AG20443 (cell line): Measurements from ENCODE around the gene DNAJB14.
"Not testable (repeated sequence)": the region's sequence is repeated elsewhere in the genome, so short reads cannot be mapped to it uniquely, and the experiment has no call there.

Experiments
- DNase-seq: peaks from one replicate; pipeline ENCODE4 v3.0.0; 2012; ENCODE audit warnings: low spot score, mixed read lengths

DNAJB14 gene

DNA sequence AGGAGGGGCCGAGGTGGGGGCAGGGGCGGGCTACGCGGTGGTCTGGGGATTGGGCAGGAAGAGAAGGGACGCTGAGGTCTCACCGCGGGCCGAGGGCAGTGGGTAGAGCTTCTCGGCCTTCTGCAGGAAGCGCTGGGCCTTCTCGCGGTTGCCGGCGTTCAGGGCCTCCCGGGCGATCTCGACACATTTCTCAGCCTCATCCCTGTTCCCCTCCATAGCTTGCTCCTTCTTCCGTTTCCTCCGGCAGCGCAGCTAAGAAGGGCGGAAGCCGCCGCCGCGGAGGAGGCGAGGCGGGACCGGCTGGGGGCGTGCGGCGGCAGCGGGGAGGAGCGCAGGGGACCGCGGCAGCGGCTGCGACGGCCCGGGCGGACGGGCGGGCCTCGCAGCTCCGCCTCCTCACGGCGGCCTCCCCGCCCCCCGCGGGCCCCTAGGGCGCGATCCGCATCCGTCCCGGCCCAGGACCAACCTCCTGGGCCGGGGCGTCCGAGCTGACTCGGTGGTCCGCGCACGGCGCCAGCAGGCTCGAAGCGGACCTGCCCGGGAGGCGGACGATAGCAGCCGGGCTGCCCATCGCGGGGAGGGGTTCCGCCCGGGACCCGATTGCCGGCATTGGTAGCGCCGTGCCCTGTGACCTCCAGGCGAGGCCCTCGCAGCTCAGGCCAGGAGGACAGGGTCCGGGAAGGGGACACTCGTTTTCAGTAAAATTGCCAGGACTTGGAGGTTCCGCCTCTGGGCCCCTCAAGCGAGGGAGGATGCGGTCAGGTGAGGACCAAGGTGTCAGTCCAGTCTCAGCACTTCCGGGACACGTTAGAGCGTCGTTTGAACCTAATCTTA lies at the start of gene DNAJB14:
DNAJB14 (minus strand) TSS at position 263 of the 834 bp plus-strand sequence; CDS start at position 216, 47 bp downstream.
- peak; percentile 92 for DNase-seq

GRCh38 chr4:99991741-99992140 lies 45.3 kb upstream of the DNAJB14 start:
- DNase-seq: no peak

DNA sequence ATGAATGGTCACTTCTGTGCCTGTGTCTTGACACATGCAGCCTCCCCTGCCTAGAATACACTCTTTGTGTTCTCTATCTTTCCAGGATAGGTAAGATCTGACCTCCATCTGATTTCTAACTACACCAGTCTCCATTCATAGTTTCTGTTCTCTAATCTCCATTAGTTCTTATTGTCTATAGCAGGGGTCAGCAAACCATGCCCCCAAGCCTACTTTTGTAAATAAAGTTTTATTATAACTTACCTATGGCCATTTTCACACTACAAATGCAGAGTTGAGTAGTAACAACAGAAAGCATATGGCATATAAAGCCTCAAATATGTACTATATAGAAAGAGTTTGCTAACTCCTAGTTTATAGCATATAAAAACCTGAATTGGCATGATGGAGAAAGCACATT lies 41.3 kb upstream of the DNAJB14 start:
- no peak for DNase-seq

- no peak for DNase-seq
Observed at GRCh38 chr4:99986792-99987191, 40.4 kb upstream of the DNAJB14 start.

DNA sequence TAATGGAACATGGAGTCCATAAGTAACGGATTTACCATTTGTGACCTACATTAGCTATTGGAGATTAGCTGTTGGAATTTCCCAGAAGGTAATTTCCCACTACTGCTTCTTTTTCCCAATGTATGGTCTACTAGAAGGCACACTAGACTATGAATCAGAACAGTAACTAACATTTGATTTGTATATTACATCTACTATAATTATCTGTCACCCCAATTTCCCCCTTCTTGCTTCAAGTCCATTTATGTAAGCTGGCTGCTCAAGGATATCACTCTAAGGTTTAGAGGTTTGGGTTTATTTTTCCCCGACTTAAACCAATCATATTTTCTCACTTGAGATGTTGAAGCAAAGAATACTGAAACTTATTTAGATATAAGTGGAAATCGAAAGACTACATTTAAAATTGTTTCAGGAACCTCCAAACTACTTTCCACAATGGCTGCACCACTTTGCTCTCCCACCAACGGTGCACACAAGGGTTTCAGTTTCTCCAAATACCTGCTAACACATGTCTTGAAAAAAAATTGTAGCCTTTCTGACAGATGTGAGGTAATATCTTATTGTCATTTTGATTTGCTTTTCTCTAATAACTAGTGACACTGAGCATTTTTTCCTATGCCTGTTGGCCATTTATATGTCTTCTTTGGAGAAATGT lies 37.0 kb upstream of the DNAJB14 start:
- DNase-seq: no peak

- DNase-seq: no peak
Observed at GRCh38 chr4:99979872-99980271, 33.5 kb upstream of the DNAJB14 start.

GRCh38 chr4:99971453-99972111 lies 25.2 kb upstream of the DNAJB14 start:
- no peak for DNase-seq

DNA sequence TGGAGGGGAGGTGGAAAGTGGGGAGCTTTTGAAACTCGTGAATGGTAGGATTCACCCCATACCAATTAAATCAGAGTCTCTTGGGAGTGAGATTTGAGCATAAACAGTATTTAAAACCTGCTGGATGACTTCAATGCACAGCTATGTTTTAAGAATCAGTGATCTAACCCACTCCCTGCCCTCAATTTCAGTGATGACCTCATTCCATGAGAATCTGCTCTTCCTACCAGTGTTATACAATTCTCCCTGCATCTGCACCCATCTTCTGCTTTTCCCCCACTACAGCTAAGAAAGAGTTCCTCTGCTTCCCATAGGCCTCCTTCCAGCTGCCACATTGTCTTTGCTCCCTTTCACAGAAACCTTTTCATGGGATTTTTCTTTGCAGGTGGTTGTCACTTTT lies 21.9 kb upstream of the DNAJB14 start:
- DNase-seq: peak; percentile 61

GRCh38 chr4:99966692-99967091 lies 20.3 kb upstream of the DNAJB14 start:
- no peak for DNase-seq

DNA sequence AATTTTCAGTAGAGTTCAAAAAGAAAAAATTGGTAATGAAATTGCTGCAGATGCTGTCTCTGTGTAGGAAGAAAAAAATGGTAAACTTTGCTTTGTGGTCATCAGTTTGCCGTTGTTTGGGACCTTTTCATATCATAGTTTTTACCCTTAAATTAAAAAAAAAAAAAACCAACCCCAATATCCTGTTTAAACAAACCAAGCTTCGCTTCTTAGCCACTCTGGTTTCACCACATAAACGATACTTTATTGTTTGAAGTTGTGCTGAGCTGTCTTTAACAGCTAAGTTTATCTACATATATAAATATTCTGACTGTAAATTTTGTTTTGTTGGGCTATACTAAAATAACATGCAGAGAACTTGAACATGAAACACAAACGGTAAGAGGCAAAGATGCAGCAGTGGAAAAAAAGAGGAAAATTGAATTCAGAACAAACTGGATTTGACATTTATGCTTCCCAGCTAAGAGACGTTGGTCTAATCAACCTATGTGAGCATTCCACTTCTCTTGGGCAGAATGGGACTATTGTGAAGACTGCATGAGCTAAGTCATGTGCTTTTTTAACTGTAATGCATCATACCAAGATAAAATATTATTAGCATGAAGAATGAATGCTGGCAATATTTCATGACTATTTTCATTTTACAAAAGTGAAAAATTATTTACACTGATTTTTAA lies 19.4 kb upstream of the DNAJB14 start:
- DNase-seq: no peak

DNA sequence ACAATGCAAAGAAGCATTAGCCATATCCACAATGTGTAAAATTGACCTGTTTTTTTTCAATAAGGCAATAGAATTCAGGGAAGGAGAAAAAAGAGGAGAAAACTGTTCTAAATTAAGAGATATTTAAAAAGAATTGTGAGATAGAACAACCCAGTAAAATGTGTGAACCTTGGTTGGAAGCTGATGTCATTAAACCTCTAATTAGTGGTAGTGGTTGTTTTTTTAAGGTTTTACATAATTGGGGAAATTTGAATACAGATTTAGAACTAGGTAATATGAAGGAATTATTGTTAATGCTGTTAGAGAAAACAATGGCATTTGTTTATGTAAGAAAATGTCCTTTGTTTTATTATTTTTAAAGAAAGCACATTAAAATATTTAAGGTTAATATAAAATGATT lies 18.8 kb upstream of the DNAJB14 start:
- DNase-seq: no peak

- DNase-seq: no peak
Observed at GRCh38 chr4:99961711-99962110, 15.3 kb upstream of the DNAJB14 start.

DNA sequence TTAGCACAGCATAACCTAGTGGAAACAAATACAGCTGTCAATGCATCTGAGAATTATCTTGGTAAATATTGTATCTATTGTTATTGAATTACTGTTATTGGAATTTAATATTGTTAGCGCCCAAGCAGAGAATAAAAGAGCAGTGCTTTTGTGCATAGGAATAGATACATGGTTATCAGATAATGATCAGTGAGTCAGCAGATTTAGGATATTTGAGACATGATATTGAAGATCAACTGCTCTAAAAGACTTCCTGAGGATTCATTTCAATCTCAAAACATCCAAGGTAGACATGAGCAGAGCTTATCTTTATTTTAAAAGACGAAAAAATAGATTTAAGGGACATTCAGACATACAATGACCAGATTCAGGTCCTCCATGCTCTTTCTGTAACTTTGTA lies 14.2 kb upstream of the DNAJB14 start:
- DNase-seq: no peak

GRCh38 chr4:99958207-99958606 lies 11.8 kb upstream of the DNAJB14 start:
- not testable (repeated sequence) for DNase-seq

- DNase-seq: no peak
Observed at GRCh38 chr4:99950913-99951254, 4.5 kb upstream of the DNAJB14 start.

DNA sequence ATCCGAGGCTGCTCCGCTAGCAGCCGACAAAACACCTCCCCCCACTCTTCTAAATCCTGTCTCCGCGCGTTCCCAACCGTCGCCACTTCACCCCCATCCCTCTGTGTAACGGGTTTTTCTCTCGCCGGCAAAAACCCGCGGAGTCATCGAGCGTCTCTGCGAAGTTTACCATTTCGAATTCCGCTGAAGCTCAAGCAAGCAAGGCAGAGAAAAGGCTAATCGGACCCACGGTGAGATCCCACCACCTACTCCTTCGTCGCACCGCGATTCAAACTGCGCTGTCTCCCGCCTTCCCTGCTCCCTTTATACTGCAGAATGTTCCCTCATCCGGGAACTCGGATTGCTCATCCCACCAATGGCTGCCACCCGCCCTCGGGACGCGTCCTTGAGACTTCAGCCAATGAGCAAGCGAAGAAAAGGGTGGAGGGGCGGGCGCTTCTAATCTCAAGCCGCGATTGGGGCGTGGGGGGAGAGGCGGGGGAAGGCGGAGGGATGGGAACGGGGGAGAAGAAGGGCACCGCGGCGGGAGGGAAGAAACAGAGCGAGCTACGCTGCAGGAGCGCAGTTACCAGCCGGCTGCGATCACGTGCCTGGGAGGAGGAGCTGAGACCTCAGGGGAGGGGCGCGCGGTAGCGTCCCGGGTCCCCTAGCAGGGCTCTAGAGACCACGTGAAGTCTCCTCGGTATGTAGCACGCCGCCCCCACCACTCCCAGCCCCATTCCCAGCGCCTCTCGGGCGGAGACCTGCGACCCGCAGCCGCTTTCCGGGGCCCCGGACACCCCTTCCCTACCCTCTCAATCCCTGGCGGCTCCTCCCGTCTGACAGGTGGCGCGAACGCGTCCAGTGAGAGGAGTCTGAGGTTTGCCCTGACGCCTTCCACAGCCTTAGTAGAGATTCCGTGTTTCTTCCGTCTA lies 3.8 kb upstream of the DNAJB14 start, which contains the start of gene H2AZ1:
H2AZ1 (minus strand) TSS at position 277 of the 914 bp plus-strand sequence; CDS start at position 172, 105 bp downstream.
- peak; percentile 97 for DNase-seq

DNA sequence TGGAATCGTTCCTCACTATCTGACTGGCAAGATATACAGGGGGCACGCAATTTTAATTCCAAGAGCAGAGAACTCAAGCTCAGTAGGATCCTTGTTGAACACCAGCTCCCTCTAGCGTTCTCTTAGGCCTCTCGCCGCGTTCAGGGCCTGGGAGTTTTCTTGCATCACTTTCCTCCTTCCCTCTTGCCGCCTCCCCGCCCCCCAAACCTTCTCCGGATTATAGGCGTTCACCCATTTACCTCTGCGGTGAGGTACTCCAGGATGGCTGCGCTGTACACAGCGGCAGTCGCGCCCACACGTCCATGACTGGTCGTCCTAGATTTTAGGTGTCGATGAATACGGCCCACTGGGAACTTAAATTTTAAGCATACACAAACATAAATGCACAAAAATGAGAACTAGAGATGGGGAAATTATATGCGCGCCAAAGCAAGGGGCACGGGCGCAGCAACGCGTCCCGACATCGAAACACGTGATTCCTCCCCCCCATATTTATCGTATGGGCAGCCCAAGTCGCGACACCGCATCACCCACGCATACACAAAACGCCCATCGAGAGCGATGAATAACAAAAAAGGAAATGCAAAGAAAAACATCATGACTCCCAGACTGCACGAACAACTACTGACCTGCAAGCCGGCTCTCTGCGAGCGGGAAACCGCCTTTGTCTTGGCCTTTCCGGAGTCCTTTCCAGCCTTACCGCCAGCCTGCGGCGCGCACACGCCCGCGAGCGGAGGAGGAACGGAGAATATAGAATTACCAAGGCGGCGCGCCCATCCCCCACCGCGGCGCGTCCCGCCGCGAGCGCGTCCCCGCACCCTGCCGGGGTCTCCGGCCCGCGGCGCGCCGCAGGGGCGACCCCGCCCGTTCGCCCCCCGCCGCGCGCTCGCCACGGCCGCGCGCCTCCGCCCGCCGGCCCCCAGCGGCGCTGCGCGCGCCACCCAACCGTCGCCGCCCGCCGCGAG lies 2.9 kb upstream of the DNAJB14 start:
- DNase-seq: peak; percentile 84

- no peak for DNase-seq
Observed at GRCh38 chr4:99947608-99948007, 1.2 kb upstream of the DNAJB14 start.

GRCh38 chr4:99947190-99947578 lies 766 bp upstream of the DNAJB14 start:
- DNase-seq: no peak

GRCh38 chr4:99945718-99946355 lies 581 bp downstream of the DNAJB14 start:
- DNase-seq: peak; percentile 56
